Memory B cell (primary cell): ENCODE data around the gene ROR2.
"Not testable (repeated sequence)": the region's sequence is repeated elsewhere in the genome, so short reads cannot be mapped to it uniquely, and the experiment has no call there.

Experiments
- ATAC-seq: fragments of 150-1000 bp; cut with Tn5 transposase; 2 replicates; pipeline ENCODE4 v1.10.0; 2021; ENCODE audit warnings: low read depth, mild to moderate bottlenecking, moderate library complexity
- DNase-seq, 2 donors: peaks; one replicate each; pipeline ENCODE4 v3.0.0; 2022; ENCODE audit warnings: low spot score in 2 of 2
- H3K27ac Mint-ChIP-seq: one replicate; pipeline ENCODE4 v1.8.0; 2022; ENCODE audit warnings: mild to moderate bottlenecking, moderate library complexity, mixed read lengths
- H3K27me3 Mint-ChIP-seq: one replicate; pipeline ENCODE4 v1.8.0; 2022; ENCODE audit warnings: mixed read lengths
- H3K36me3 Mint-ChIP-seq: one replicate; pipeline ENCODE4 v1.8.0; 2022; ENCODE audit warnings: mild to moderate bottlenecking, mixed read lengths
- H3K4me1 Mint-ChIP-seq: one replicate; pipeline ENCODE4 v1.8.0; 2022; ENCODE audit warnings: mixed read lengths
- H3K4me3 Mint-ChIP-seq: one replicate; pipeline ENCODE4 v1.8.0; 2022; ENCODE audit warnings: mild to moderate bottlenecking, moderate library complexity, mixed read lengths
- H3K9me3 Mint-ChIP-seq: one replicate; pipeline ENCODE4 v1.8.0; 2022; ENCODE audit warnings: mixed read lengths

The ROR2 gene

GRCh38 chr9:91532325-91532724, 417.7 kb downstream of the ROR2 start:
- Mint-ChIP-seq H3K27ac (no peak overlapping the region), H3K4me1 (no peaks in the 10 kb centered on the region), H3K27me3 (peaks cover 15% of the 10 kb centered on the region), H3K36me3 (no peaks in the 10 kb centered on the region), H3K9me3 (peaks cover 2% of the 10 kb centered on the region), H3K4me3 (no peak overlapping the region)
- ATAC-seq: no peak
- DNase-seq: no peak

- DNase-seq: no peak
- Mint-ChIP-seq H3K27me3 (peaks cover 15% of the 10 kb centered on the region), H3K4me3 (no peak overlapping the region), H3K4me1 (no peaks in the 10 kb centered on the region), H3K9me3 (peaks cover 7% of the 10 kb centered on the region), H3K27ac (no peak overlapping the region), H3K36me3 (no peaks in the 10 kb centered on the region)
- ATAC-seq: no peak
Measured at GRCh38 chr9:91530829-91531228, 419.2 kb downstream of the ROR2 start.

- ATAC-seq: no peak
- no peaks in the 10 kb centered on the region for H3K36me3 Mint-ChIP-seq
- H3K4me3 Mint-ChIP-seq: no peak overlapping the region
- no peak overlapping the region for H3K27ac Mint-ChIP-seq
- H3K4me1 Mint-ChIP-seq: no peaks in the 10 kb centered on the region
- no peak for DNase-seq
- H3K9me3 Mint-ChIP-seq: peaks cover 9% of the 10 kb centered on the region
- peaks cover 11% of the 10 kb centered on the region for H3K27me3 Mint-ChIP-seq
Measured at GRCh38 chr9:91522481-91522880, 427.5 kb downstream of the ROR2 start.

DNA sequence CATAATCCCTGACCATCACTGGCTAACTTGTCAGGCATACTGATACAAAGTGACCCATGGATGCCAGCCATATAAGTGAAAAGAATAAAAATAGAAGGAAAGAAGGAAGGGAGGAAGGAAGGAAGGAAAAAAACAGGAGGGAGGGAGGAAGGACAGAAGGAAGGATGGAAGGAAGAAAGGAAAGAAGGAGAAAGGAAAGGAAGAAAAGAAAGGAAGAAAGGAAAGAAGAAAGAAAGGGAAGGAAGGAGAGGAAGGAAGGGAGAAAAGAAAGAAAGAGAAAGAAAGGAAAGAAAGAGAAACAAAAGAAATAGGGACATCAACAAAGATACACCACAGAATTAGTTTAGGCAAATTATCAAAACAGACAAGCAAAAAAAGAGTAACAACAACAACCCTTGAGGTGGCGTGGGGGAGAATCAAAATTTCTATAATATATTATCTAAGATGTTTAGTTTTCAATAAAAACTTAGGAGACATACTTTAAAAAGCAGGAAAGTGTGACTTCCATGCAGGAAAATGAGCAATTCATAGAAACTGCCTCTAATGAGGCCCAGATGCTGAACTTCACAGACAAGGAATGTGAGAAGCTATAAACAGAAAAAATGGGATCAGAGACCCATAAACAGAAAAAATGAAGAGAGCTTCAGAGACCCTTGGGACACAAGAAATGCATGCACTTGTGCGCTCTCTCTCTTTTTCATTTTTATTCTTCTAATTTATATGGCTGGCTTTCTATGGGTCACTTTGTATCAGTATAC, 430.3 kb downstream of the ROR2 start:
- Mint-ChIP-seq H3K4me1 (peaks cover 4% of the 10 kb centered on the region), H3K36me3 (no peaks in the 10 kb centered on the region), H3K27ac (no peak overlapping the region), H3K9me3 (peaks cover 3% of the 10 kb centered on the region), H3K27me3 (peaks cover 13% of the 10 kb centered on the region), H3K4me3 (no peak overlapping the region)
- DNase-seq (no peak), ATAC-seq (no peak)

DNA sequence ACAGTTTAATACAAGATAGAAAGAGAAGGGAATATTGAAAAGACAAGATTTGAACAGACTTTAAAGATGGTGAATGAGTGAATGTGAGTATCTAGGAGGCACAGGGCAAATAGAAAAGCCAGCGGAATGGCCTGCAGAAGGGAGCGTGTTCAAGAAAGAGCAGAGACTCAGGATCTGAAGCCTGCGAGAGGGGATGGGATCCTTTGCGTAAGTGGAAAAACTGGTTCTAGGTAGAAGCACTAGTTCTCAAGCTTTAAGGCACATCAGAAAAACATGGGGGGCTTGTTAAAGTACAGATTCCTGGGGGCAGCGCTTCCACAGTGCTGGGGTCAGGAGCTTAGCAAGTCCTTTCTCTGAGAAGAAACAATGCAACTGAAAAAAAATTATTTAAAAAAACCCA, 431.6 kb downstream of the ROR2 start:
- peaks cover 14% of the 10 kb centered on the region for H3K27me3 Mint-ChIP-seq
- no peak overlapping the region for H3K27ac Mint-ChIP-seq
- no peaks in the 10 kb centered on the region for H3K36me3 Mint-ChIP-seq
- ATAC-seq (no peak), DNase-seq (no peak)
- H3K4me3 Mint-ChIP-seq: no peak overlapping the region
- H3K9me3 Mint-ChIP-seq: peaks cover 2% of the 10 kb centered on the region
- peaks cover 4% of the 10 kb centered on the region for H3K4me1 Mint-ChIP-seq

DNA sequence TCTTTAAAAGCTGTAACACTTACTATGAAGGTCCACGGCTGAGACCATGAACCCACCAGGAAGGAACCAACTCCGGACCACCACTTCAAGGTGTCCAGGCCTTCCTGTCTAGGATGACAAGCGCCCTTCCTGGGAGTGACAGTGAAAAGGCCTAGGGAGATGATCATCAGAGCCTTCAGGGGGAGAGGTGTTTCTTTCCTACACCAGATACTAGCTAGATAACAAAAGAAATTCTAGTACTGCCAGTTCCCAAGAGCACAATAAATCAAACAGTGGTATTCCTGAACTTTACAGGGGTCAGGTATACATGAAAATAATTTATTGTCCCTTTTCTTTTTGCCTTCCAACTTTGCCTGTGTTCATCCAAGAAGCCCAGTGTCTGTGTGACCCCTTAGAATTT, 432.2 kb downstream of the ROR2 start:
- Mint-ChIP-seq H3K36me3 (no peaks in the 10 kb centered on the region), H3K4me1 (peaks cover 4% of the 10 kb centered on the region), H3K27ac (no peak overlapping the region), H3K9me3 (peaks cover 2% of the 10 kb centered on the region), H3K27me3 (peaks cover 16% of the 10 kb centered on the region), H3K4me3 (no peak overlapping the region)
- DNase-seq: no peak
- no peak for ATAC-seq

DNA sequence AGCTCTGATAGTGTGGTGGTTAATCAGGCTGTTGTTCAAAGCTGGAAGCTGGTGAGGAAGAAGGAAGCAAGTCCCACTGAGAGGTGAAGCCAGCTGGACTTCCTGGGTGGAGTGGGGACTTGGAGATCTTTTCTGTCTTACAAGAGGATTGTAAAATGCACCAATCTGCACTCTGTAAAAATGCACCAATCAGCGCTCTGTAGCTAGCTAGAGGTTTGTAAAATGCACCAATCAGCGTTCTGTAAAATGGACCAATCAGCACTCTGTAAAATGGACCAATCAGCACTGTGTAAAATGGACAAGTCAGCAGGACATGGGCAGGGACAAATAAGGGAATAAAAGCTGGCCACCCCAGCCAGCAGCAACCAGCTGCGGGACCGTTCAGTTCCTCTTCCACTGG, 432.7 kb downstream of the ROR2 start:
- H3K4me3 Mint-ChIP-seq, DNase-seq, H3K36me3 Mint-ChIP-seq, H3K9me3 Mint-ChIP-seq, H3K4me1 Mint-ChIP-seq, H3K27ac Mint-ChIP-seq, ATAC-seq: not testable (repeated sequence)
- H3K27me3 Mint-ChIP-seq: peaks cover 17% of the 10 kb centered on the region

DNA sequence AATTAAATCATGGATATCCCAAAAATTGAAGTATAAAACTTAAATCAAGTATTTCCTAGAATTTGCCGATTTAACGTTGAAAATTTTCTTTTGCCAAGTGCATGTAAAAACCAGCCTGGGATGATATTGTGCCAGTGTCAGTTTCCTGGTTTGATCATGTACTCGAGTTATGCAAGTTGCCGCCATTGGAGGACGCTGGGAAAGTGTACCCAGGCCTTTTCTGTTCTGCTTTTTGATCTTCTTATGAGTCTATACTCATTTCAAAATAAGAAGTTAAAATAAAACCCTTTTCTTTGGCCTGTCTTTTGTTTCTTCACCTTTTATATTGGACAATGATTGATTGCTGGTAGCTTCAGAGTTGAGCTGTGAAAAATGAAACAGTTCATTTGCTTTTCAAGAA, 433.3 kb downstream of the ROR2 start:
- Mint-ChIP-seq H3K4me1 (peaks cover 4% of the 10 kb centered on the region), H3K9me3 (peaks cover 5% of the 10 kb centered on the region), H3K27me3 (peaks cover 19% of the 10 kb centered on the region), H3K27ac (no peak overlapping the region), H3K4me3 (no peak overlapping the region), H3K36me3 (no peaks in the 10 kb centered on the region)
- DNase-seq: no peak
- ATAC-seq: peak; percentile 22

GRCh38 chr9:91516081-91516480, 433.9 kb downstream of the ROR2 start:
- peaks cover 4% of the 10 kb centered on the region for H3K4me1 Mint-ChIP-seq
- H3K36me3 Mint-ChIP-seq: no peaks in the 10 kb centered on the region
- H3K27ac Mint-ChIP-seq: no peak overlapping the region
- no peak for ATAC-seq
- H3K4me3 Mint-ChIP-seq: no peak overlapping the region
- no peak for DNase-seq
- H3K27me3 Mint-ChIP-seq: peaks cover 19% of the 10 kb centered on the region
- peaks cover 5% of the 10 kb centered on the region for H3K9me3 Mint-ChIP-seq

DNA sequence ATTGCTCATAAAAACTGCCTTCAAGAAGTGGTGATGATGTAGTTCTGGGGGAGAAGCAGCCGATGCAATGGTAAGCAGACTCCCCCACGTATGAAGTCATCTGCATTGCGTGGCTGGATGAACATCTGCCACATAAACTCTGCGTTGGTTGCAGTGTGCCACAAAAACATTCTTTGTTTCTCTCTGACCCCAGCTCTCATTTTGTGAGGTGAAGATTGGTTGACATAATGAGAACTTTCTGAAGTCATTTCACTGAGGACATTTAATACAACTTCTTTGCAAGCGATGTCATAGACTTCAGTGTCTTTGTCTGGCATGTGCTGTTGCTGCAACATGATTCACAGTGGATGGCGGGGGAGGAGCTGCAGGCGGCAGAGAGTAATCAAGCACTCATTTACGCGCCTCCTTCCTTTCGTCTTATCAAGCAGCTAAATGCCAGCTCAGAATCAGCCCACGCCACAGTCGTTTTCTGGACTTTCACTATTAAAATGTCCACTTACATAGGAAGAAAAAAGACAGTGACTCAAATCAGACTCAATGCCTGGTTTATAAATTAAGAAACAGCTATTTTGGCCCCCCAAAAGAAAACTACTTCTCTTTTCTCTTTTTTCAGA, 434.8 kb downstream of the ROR2 start:
- Mint-ChIP-seq H3K4me3 (peak overlapping the region; percentile 43), H3K27me3 (peaks cover 19% of the 10 kb centered on the region), H3K9me3 (peaks cover 5% of the 10 kb centered on the region), H3K4me1 (peaks cover 4% of the 10 kb centered on the region), H3K27ac (no peak overlapping the region), H3K36me3 (no peaks in the 10 kb centered on the region)
- no peak for DNase-seq
- peak; percentile 39 for ATAC-seq
